ENCODE results near the gene EIF1.

The EIF1 gene

DNA sequence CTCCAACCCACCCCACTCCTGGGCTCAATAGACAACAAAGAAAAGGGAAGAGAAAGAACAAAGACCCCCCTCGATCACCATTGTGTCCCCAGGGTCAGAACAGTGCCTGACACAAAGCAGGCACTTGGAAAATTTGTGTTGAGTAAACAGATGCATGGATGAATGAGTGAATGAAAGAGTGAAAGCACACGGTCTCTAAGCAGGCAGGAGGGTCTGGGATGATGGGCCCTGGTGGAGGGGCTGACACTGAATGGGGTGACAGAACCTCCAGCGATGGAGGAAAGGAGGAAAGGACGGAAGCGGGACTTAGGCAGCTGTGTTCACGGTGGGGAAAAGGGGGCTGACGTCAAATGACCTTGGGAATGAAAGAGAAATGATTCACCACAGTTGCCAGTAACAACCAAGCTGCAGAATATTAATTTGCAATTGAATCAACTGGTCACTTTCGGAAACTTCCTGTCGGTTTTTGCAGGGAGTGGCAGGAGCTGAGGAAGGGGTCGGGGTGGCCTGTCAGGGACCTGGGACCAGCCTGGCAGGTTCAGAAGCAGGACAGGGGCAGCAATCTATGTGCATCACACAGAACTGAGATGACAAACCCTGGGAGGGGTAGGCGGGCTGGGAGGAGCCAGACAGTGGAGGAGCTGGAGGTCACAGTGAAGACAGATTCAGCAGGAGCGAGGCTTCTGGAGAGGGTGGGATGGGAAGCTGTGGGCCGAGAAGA, 16.7 kb downstream of the EIF1 start:
- TF ChIP-seq, protein P1, sequence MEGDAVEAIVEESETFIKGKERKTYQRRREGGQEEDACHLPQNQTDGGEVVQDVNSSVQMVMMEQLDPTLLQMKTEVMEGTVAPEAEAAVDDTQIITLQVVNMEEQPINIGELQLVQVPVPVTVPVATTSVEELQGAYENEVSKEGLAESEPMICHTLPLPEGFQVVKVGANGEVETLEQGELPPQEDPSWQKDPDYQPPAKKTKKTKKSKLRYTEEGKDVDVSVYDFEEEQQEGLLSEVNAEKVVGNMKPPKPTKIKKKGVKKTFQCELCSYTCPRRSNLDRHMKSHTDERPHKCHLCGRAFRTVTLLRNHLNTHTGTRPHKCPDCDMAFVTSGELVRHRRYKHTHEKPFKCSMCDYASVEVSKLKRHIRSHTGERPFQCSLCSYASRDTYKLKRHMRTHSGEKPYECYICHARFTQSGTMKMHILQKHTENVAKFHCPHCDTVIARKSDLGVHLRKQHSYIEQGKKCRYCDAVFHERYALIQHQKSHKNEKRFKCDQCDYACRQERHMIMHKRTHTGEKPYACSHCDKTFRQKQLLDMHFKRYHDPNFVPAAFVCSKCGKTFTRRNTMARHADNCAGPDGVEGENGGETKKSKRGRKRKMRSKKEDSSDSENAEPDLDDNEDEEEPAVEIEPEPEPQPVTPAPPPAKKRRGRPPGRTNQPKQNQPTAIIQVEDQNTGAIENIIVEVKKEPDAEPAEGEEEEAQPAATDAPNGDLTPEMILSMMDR (IDR thresholded peaks at IDR 0.05; ENCODE audit: low read depth, low read length) = no peak
- H3K4me3 ChIP-seq (ENCODE audit: low read depth, low read length) = no peak overlapping the region

DNA sequence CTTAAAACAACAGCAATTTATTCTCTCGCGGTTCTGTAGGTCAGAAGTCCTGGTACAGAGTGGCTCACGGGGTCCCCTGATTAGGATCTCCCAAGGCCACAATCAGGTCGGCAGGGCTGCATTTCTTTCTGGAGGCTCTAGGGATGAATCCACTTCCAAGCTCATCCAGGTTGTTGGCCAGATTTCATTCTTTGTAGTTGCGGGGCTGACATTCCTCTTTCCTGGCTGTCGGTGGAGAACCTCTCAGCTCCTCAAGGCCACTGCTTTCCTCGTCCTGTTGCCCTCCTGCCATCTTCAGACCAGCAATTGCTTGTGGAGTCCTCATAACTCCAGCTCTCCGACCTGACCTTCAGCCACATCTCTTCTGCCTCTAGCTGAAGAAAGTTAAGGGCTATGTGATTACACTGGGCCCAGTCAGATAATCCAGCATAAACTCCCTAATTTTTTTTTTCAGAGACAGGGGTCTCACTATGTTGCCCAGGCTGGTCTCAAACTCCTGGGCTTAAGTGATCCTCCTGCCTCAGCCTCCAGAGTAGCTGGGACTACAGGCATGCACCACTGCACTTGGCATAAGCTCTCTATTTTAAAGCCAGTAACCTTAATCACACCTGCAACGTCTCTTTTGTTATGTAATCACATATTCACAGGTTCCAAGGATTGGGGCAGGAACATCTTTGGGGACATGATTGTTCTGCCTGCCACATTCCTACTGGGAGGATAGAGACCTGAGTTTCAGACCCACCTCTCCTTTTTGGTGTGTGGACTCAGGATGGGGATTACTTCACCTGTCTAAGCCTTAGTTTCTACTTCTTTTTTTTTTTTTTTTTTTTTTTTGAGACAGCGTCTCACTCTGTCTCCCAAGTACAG, 19.4 kb downstream of the EIF1 start:
- TF ChIP-seq, protein P1 (IDR thresholded peaks at IDR 0.05; ENCODE audit: low read depth, low read length) = no peak
- H3K4me3 ChIP-seq (ENCODE audit: low read depth, low read length) = no peak overlapping the region

DNA sequence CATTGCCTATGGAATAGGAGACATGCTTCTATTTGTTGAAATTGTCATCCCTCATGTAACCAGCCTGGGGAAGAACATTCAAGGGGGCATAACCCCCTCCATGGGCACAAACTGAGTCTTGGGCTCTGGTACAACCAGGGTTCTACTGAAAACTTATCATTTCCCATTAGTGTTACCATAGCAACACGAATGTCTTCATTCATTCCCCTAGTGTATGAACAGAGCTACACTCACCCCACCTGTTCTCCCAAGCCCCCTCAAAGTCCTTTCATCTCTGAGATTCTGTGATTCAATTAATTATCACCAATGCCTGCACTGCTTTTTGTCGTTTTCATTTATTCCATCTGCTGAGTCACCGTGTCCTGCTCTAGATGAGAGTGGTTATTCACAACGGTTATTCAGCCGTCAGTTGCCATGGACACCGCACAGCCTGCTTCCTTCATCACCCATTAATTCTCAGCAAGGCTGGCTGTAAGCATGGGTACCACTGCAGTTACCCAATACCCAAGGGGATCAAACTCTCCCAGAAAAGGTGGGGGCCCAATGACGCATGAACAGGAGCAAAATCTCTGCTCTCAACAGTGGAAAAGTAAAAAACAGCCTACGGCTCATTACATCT, 21.9 kb downstream of the EIF1 start:
- TF ChIP-seq, protein P1 (IDR thresholded peaks at IDR 0.05; ENCODE audit: low read depth, low read length) = no peak
- H3K4me3 ChIP-seq (ENCODE audit: low read depth, low read length) = no peak overlapping the region

DNA sequence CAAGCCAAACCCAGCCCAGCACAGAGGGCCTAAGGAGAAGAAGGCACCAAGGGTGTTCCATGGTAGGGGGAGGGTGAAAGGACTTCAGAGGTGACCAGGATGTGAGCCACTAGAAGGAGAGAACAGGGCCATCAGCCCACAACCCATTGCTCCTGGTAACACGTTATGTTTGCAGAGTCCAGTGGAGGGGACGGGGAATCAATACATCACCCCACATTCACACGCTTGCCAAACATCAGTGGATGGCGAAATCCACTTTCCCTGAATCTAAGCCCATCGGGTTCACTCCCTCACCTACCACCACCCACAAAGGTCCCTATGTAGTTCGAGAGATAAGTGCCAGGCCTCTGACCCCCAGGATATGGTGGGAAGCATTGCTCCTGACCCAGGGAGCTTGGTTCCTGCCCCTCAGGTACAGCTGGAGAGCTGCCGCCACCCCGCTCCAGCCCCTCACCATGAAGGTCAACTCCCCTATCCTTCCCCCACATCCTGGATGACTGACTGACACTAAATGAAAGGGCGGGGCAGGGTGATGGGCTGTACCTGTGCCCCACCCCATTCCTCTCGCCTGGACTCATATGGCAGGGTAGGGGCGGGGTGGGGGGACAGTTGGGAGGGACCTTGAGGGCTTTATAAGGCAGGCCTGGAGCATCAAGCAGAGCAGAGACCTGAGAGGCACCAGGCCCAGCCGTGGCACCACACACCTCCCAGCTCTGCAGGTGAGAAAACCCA, 23.1 kb downstream of the EIF1 start, which contains the start of gene GAST:
Gene GAST (plus strand): TSS at position 663 of the 732 bp plus-strand sequence. CDS start 3,106 bp downstream, outside the sequence.
- H3K4me3 ChIP-seq (ENCODE audit: low read depth, low read length) = no peak within 1 kb of the TSS
- TF ChIP-seq, protein P1 (IDR thresholded peaks at IDR 0.05; ENCODE audit: low read depth, low read length) = no peak

DNA sequence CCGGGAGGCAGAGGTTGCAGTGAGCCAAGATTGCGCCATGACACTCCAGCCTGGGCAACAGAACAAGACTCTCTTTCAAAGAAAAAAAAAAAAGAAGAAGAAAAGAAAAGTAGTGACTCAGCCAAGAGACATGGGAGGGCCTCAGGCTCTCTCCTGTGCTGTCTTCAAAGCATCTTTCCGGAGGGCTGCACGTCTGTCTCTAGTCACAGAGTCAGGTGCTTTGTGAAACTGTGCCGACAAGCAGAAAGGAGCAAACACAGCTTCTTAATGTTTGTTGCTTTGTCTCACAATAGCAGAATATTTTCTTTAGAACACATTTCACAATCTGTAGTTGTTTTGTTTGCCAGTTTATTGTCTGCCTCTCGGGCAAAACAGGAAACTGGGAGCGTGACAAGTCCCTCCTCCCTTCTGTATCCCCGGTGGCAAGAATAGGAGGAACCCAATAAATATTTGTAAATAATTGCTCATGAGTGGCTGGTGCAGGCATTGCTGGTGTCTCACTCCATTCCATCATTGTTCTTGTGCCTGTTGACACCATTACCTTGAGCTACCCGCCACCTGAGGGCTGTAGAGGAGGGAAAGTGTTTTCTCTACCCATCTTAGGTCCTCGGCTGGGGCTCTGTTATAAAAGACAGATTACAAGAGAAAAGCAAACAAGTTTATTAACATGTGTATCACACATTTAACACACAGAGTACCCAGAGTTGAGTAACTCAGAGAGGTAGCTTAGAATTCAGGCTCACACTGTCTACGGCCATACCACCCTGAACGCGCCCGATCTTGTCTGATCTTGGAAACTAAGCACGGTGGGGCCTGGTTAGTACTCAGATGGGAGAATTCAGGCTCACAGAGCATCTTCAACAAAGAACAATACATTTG, 29.0 kb downstream of the EIF1 start:
- H3K4me3 ChIP-seq (ENCODE audit: low read depth, low read length) = no peak overlapping the region
- TF ChIP-seq, protein P1 (IDR thresholded peaks at IDR 0.05; ENCODE audit: low read depth, low read length) = no peak

DNA sequence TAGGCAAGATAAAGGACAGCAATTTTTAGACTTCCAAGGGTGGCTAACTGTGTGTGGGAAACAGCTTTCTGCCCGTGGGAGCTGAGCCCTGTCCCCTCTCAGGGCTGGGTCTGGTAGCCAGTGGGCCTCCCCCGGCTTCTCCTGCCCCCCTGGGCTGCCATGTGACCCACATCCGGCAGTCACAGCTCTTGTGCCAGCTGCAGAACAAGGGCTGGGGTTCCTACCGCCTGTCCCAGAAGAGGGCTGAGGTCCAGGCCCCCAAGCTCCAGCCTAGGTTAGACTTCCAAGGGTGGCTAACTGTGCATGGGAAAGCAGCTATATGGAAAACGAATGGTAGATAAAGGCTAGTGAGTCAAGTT, 29.6 kb downstream of the EIF1 start:
- TF ChIP-seq, protein P1 (IDR thresholded peaks at IDR 0.05; ENCODE audit: low read depth, low read length) = no peak
- no peak overlapping the region for H3K4me3 ChIP-seq (ENCODE audit: low read depth, low read length)

Measured in WI38 (cell line).